PFSK-1 (cell line): Measurements from ENCODE around the gene F5.

Source experiments
- FOXP2 ChIP-seq: optimal IDR thresholded peaks from 2 replicates; pipeline ENCODE3; 2011; ENCODE audit warnings: borderline replicate concordance, control low read depth, inconsistent platforms; ENCODE audit not compliant: insufficient read depth; ENCODE audit errors: extremely low read length, extremely low read depth
- POLR2AphosphoS5 ChIP-seq: IDR thresholded peaks from 2 replicates; pipeline ENCODE4 v1.6.1; 2012; ENCODE audit warnings: low read depth, mild to moderate bottlenecking, control low read depth, low read length, moderate library complexity
- REST ChIP-seq, 2 experiments: IDR thresholded peaks; 2 replicates each; pipeline versions ENCODE4 v1.6.1 to v1.8.0; 2011 to 2012; ENCODE audit warnings: low read depth in 2 of 2, low read length in 2 of 2, control low read depth in 1 of 2, inconsistent platforms in 1 of 2, mild to moderate bottlenecking in 1 of 2, moderate library complexity in 1 of 2; ENCODE audit not compliant: insufficient read depth in 1 of 2

- TF ChIP-seq REST (IDR thresholded peaks at IDR 0.05; ENCODE audit: insufficient read depth in 1 of 2, low read depth in 2 of 2, low read length in 2 of 2) = no peak
- no peak for TF ChIP-seq POLR2AphosphoS5
- no peak for TF ChIP-seq FOXP2
Observed at GRCh38 chr1:169590932-169591331, 4.7 kb upstream of the F5 start.
